ENCODE data around the gene MAPK1IP1L. TPM values are rescaled to one million over a fixed set of nuclear protein-coding genes. Genes with fewer than 3 reads are reported as not detected.

The MAPK1IP1L gene
- total and polyA plus RNA-seq, 2 of the 8 experiments (the other 6 are each of a cell fraction or from before 2014, with no cell fraction given), result 111 to 228 TPM

DNA sequence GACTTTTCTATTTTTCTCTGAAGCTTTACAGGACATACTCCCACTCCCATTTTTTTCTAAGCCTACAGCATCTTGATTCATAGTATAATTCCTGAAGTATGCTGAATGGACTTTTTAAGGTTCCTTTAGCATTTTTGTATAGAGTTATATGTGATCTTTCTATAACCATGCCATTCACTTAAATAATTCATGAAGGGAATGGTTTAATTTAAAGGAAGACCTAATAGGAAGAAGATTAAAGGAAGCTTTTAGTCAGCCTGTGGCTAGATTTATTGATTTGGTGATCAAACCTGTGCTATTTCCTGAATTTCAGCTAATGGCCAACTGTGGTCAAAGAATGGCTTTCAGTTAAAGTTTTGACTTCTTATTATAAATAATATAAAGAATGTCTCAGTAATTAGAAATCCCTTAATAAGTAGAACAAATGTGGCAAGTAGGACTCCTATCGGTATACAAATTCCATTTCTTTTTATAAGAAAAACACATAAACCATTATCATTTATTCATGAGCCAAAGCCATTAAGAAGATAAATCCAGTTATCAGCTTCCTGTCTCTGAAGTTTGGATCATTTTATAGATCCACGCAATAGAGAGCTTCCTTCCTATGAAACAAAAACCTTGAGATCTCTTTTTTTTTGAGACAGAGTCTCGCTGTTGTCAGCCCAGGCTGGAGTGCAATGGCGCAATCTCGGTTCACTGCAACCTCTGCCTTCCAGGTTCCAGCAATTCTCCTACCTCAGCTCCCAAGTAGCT, 4.0 kb upstream of the MAPK1IP1L start:
- no peak overlapping the region for H3K9ac ChIP-seq (replicated peaks in 1 of 4; ENCODE audit: extremely low read depth in 1 of 4, low read depth in 3 of 4, low read length in 3 of 4)
- H3K23me2 ChIP-seq (ENCODE audit: low read depth, low read length), result peaks cover 4% of the 10 kb centered on the region; the same call in 1 of the 2 replicates
- H4K91ac ChIP-seq (replicated peaks; ENCODE audit: insufficient read length, low read length), result no peak overlapping the region
- no peak overlapping the region for H2BK15ac ChIP-seq (ENCODE audit: low read length)
- H4K8ac ChIP-seq (ENCODE audit: extremely low read depth, insufficient read depth, low read length), result no peak overlapping the region
- H3K23ac ChIP-seq (ENCODE audit: insufficient read length), result no peak overlapping the region
- peaks cover 0 to 22% (median 8%) of the 10 kb centered on the region in 4 experiments; a peak in 5 of 8 replicates for H3K36me3 ChIP-seq (ENCODE audit: control insufficient read depth in 2 of 4, insufficient read depth in 4 of 4, low read length in 3 of 4)
- no peak overlapping the region for H2BK20ac ChIP-seq (ENCODE audit: low read length)
- H2BK5ac ChIP-seq (ENCODE audit: low read depth, low read length), result no peak overlapping the region
- 92% methylated on average over 5 of the region's 5 CpGs; no CpG with 5 or more reads in 1 of the 2 experiments for WGBS, 2 experiments (ENCODE audit: extremely low coverage in 1 of 2, insufficient coverage in 1 of 2, insufficient read length in 1 of 2, insufficient replicate concordance in 2 of 2, low coverage in 1 of 2, low lambda C conversion rate in 2 of 2, missing lambda C conversion rate in 1 of 2)
- no peaks in the 10 kb centered on the region; a peak in 2 of 7 replicates for H3K4me1 ChIP-seq (replicated peaks in 1 of 4; ENCODE audit: control insufficient read depth in 3 of 4, insufficient read depth in 4 of 4, low read length in 3 of 4)
- H3K27me3 ChIP-seq (replicated peaks in 1 of 4; ENCODE audit: control insufficient read depth in 3 of 4, extremely low read depth in 1 of 4, insufficient read depth in 3 of 4, low read length in 3 of 4), result peaks cover 0 to 2% (median 0%) of the 10 kb centered on the region in 4 experiments; a peak in 3 of 7 replicates
- H3K4me3 ChIP-seq (ENCODE audit: extremely low read depth in 1 of 4, insufficient read depth in 2 of 4, low read depth in 3 of 4, low read length in 4 of 4), result no peak overlapping the region
- FAIRE-seq (no peak), DNase-seq (ENCODE audit: low read depth in 1 of 2, low spot score in 2 of 2) (no peak)
- H3K9me3 ChIP-seq (ENCODE audit: insufficient read depth in 2 of 2, low read depth in 1 of 2, low read length in 1 of 2), result no peaks in the 10 kb centered on the region
- H2BK120ac ChIP-seq (replicated peaks; ENCODE audit: low read depth, low read length), result no peak overlapping the region
- no peak overlapping the region for H2BK12ac ChIP-seq (ENCODE audit: low read depth, low read length)
- H3K27ac ChIP-seq (ENCODE audit: low read depth, low read length), result no peak overlapping the region
- no peak overlapping the region for H3K18ac ChIP-seq (ENCODE audit: extremely low read depth, low read length)
- ChIA-PET POLR2A (ENCODE audit: partially characterized antibody) (interaction anchor here (0.9 to 2.8 kb wide), 6 partner anchors 13 to 31 kb away, joined by 4 to 11 read pairs (median 7); partner anchors contain the start of genes SOCS4 and WDHD1), CTCF (ENCODE audit: partially characterized antibody) (interaction anchor here (0.6 kb wide), 1 partner anchor 116 kb away, joined by 4 read pairs; no protein-coding TSS in a partner anchor)
- H3K4me2 ChIP-seq (ENCODE audit: insufficient read depth in 1 of 2, low read depth in 2 of 2, low read length in 2 of 2), result no peak overlapping the region
- H3K4ac ChIP-seq (replicated peaks; ENCODE audit: insufficient read length, low read depth, low read length), result no peak overlapping the region
- H2AFZ ChIP-seq (ENCODE audit: low read length), result no peak overlapping the region
- H4K5ac ChIP-seq (ENCODE audit: insufficient read length, low read depth, low read length), result no peak overlapping the region
- no peak overlapping the region for H3K14ac ChIP-seq (ENCODE audit: insufficient read length)
- no peaks in the 10 kb centered on the region for H3K79me1 ChIP-seq (ENCODE audit: low read depth, low read length)
- H3K79me2 ChIP-seq (ENCODE audit: control insufficient read depth in 1 of 2, insufficient read depth in 2 of 2, low read length in 2 of 2), result peaks cover 4% of the 10 kb centered on the region in 2 experiments; a peak in 3 of 4 replicates
- H4K20me1 ChIP-seq (replicated peaks in 1 of 2; ENCODE audit: control insufficient read depth in 1 of 2, insufficient read depth in 2 of 2, low read length in 2 of 2), result peaks cover 3 to 11% of the 10 kb centered on the region in 2 experiments
- no peak overlapping the region for H3K56ac ChIP-seq (replicated peaks; ENCODE audit: insufficient read length, low read depth, low read length)
- H2AK5ac ChIP-seq (ENCODE audit: low read depth, low read length), result no peak overlapping the region
- TF ChIP-seq KDM5A (IDR thresholded peaks at IDR 0.05; ENCODE audit: low read length) (no peak), RNF2 (IDR thresholded peaks at IDR 0.05; ENCODE audit: borderline replicate concordance, low read depth, low read length, missing control alignments, poor library complexity, severe bottlenecking) (no peak), RFX5 (IDR thresholded peaks at IDR 0.05; ENCODE audit: borderline replicate concordance, low read depth, low read length) (no peak)

All from H1 (cell line).